Measurements from ENCODE around the gene CTDSP2.

GRCh38 chr12:57793920-57794319 is 52.6 kb downstream of the CTDSP2 start:
- no peak for TF ChIP-seq CTCF (IDR thresholded peaks at IDR 0.05; ENCODE audit: insufficient read depth, low read depth, low read length)
- no peak for TF ChIP-seq EZH2 (IDR thresholded peaks at IDR 0.05; ENCODE audit: insufficient read depth, low read length)
